ENCODE measurements around the gene ZFYVE21. TPM values are rescaled to one million over a fixed set of nuclear protein-coding genes. Genes with fewer than 3 reads are reported as not detected.

ZFYVE21 gene
- total RNA-seq, 4 donors from 2014 or later, result 121 to 180 (median 156) TPM

- intact Hi-C loops (cut with DNase I), result no loop called here
- no peaks in the 10 kb centered on the region for H3K9me3 ChIP-seq
- DNase-seq (ENCODE audit: extremely low spot score), result no peak
- 91% methylated on average over 16 of the region's 16 CpGs for WGBS
- H3K4me3 ChIP-seq, result no peak overlapping the region
- peaks cover 17 to 55% (median 41%) of the 10 kb centered on the region in 4 donors for H3K36me3 ChIP-seq
- peak overlapping the region; percentile 80 to 90 (median 86) for H3K27ac ChIP-seq (replicated peaks in 1 of 4)
- H3K4me1 ChIP-seq, result peaks cover 44 to 89% (median 75%) of the 10 kb centered on the region in 4 donors
- no peaks in the 10 kb centered on the region for H3K27me3 ChIP-seq
- TF ChIP-seq EP300 (IDR thresholded peaks at IDR 0.05) (no peak), POLR2AphosphoS5 (IDR thresholded peaks at IDR 0.05) (no peak), POLR2A (IDR thresholded peaks at IDR 0.05; ENCODE audit: low read depth) (no peak), CTCF (IDR thresholded peaks at IDR 0.05) (no peak)
Observed at GRCh38 chr14:103725739-103726395, 10.3 kb downstream of the ZFYVE21 start.

- Histone ChIP-seq H3K27ac (replicated peaks in 1 of 4) (peak overlapping the region in 3 of 4 donors; percentile 85 to 90 (median 87)), H3K36me3 (peaks cover 17 to 58% (median 43%) of the 10 kb centered on the region in 4 donors), H3K4me3 (no peak overlapping the region), H3K9me3 (no peaks in the 10 kb centered on the region), H3K4me1 (peaks cover 46 to 86% (median 74%) of the 10 kb centered on the region in 4 donors), H3K27me3 (no peaks in the 10 kb centered on the region)
- WGBS, result 97% methylated on average over 5 of the region's 18 CpGs
- DNase-seq (ENCODE audit: extremely low spot score), result no peak
- TF ChIP-seq EP300 (IDR thresholded peaks at IDR 0.05) (no peak), POLR2AphosphoS5 (IDR thresholded peaks at IDR 0.05) (no peak), CTCF (IDR thresholded peaks at IDR 0.05) (no peak), POLR2A (IDR thresholded peaks at IDR 0.05; ENCODE audit: low read depth) (no peak)
- intact Hi-C loops (cut with DNase I), result no loop called here
Observed at GRCh38 chr14:103726474-103726873, 10.9 kb downstream of the ZFYVE21 start.

- H3K36me3 ChIP-seq, result peaks cover 21 to 68% (median 53%) of the 10 kb centered on the region in 4 donors
- intact Hi-C loops (cut with DNase I), result no loop called here
- no peaks in the 10 kb centered on the region for H3K27me3 ChIP-seq
- TF ChIP-seq POLR2A (IDR thresholded peaks at IDR 0.05; ENCODE audit: low read depth) (no peak), CTCF (IDR thresholded peaks at IDR 0.05) (no peak), EP300 (IDR thresholded peaks at IDR 0.05) (no peak), POLR2AphosphoS5 (IDR thresholded peaks at IDR 0.05) (no peak)
- peaks cover 45 to 78% (median 69%) of the 10 kb centered on the region in 4 donors for H3K4me1 ChIP-seq
- no peak overlapping the region for H3K27ac ChIP-seq (replicated peaks in 1 of 4)
- no peak for DNase-seq (ENCODE audit: extremely low spot score)
- no peak overlapping the region for H3K4me3 ChIP-seq
- 96% methylated on average over 20 of the region's 53 CpGs for WGBS
- no peaks in the 10 kb centered on the region for H3K9me3 ChIP-seq
Observed at GRCh38 chr14:103727313-103727980, 11.8 kb downstream of the ZFYVE21 start.

GRCh38 chr14:103728141-103728540, 12.5 kb downstream of the ZFYVE21 start:
- Histone ChIP-seq H3K4me1 (peaks cover 38 to 76% (median 65%) of the 10 kb centered on the region in 4 donors), H3K9me3 (no peaks in the 10 kb centered on the region), H3K27me3 (no peaks in the 10 kb centered on the region), H3K4me3 (no peak overlapping the region), H3K36me3 (peaks cover 28 to 75% (median 60%) of the 10 kb centered on the region in 4 donors), H3K27ac (replicated peaks in 1 of 4) (no peak overlapping the region)
- intact Hi-C loops (cut with DNase I), result no loop called here
- no peak for TF ChIP-seq POLR2A (IDR thresholded peaks at IDR 0.05; ENCODE audit: low read depth)
- TF ChIP-seq EP300 (IDR thresholded peaks at IDR 0.05), result no peak
- no peak for TF ChIP-seq POLR2AphosphoS5 (IDR thresholded peaks at IDR 0.05)
- no peak for TF ChIP-seq CTCF (IDR thresholded peaks at IDR 0.05)
- no peak for DNase-seq (ENCODE audit: extremely low spot score)
- 93% methylated on average over 8 of the region's 19 CpGs for WGBS
